HG02642 (cell line): Measurements from ENCODE around the gene ARMH4.

Experiments used
- ATAC-seq: cut with Tn5 transposase; IDR thresholded peaks from one replicate; pipeline ENCODE4 v1.9.1; 2021; ENCODE audit warnings: mild to moderate bottlenecking; ENCODE audit not compliant: unreplicated experiment, poor library complexity

The ARMH4 gene

GRCh38 chr14:58106446-58106845 lies 45.6 kb downstream of the ARMH4 start:
- no peak for ATAC-seq

GRCh38 chr14:58104808-58105207 lies 47.2 kb downstream of the ARMH4 start:
- ATAC-seq = no peak

- no peak for ATAC-seq
Measured at GRCh38 chr14:58100735-58101368, 51.2 kb downstream of the ARMH4 start.

- ATAC-seq = no peak
Measured at GRCh38 chr14:58099682-58100081, 52.3 kb downstream of the ARMH4 start.

- ATAC-seq = no peak
Measured at GRCh38 chr14:58098507-58098906, 53.5 kb downstream of the ARMH4 start.

GRCh38 chr14:58096731-58097130 lies 55.3 kb downstream of the ARMH4 start:
- no peak for ATAC-seq

- ATAC-seq = no peak
Measured at GRCh38 chr14:58091883-58092630, 60.0 kb downstream of the ARMH4 start.

- ATAC-seq = no peak
Measured at GRCh38 chr14:58089612-58090011, 62.4 kb downstream of the ARMH4 start.

GRCh38 chr14:58088961-58089360 lies 63.1 kb downstream of the ARMH4 start:
- ATAC-seq = no peak

- no peak for ATAC-seq
Measured at GRCh38 chr14:58085877-58086276, 66.1 kb downstream of the ARMH4 start.

GRCh38 chr14:58082491-58083098 lies 69.4 kb downstream of the ARMH4 start:
- ATAC-seq = no peak

GRCh38 chr14:58082011-58082410 lies 70.0 kb downstream of the ARMH4 start:
- ATAC-seq = no peak

- no peak for ATAC-seq
Measured at GRCh38 chr14:58078471-58078870, 73.5 kb downstream of the ARMH4 start.

- no peak for ATAC-seq
Measured at GRCh38 chr14:58078068-58078467, 73.9 kb downstream of the ARMH4 start.

- no peak for ATAC-seq
Measured at GRCh38 chr14:58077621-58078020, 74.4 kb downstream of the ARMH4 start.

GRCh38 chr14:58073516-58073915 lies 78.5 kb downstream of the ARMH4 start:
- ATAC-seq = no peak

GRCh38 chr14:58072288-58073071 lies 79.5 kb downstream of the ARMH4 start:
- ATAC-seq = peak; percentile 76

- no peak for ATAC-seq
Measured at GRCh38 chr14:58071341-58071740, 80.7 kb downstream of the ARMH4 start.

- no peak for ATAC-seq
Measured at GRCh38 chr14:58068306-58068705, 83.7 kb downstream of the ARMH4 start.

GRCh38 chr14:58066115-58066514 lies 85.9 kb downstream of the ARMH4 start:
- no peak for ATAC-seq

GRCh38 chr14:58061581-58061980 lies 90.4 kb downstream of the ARMH4 start:
- ATAC-seq = no peak
